Upper lobe of right lung (tissue), 1 donor: ENCODE data around the gene DLG2. TPM values are rescaled to one million over a fixed set of nuclear protein-coding genes. Genes with fewer than 3 reads are reported as not detected.

Source experiments
- ATAC-seq: fragments of 200-7000 bp; cut with Tn5 transposase; one replicate; pipeline ENCODE4 v1.9.1; 2020; ENCODE audit warnings: mild to moderate bottlenecking, moderate library complexity
- DNase-seq: peaks from one replicate; pipeline ENCODE4 v3.0.0-alpha.2; 2020
- H3K27ac ChIP-seq: fragments of 200-600 bp; one replicate; pipeline ENCODE4 v1.8.0; 2022
- H3K27me3 ChIP-seq: fragments of 200-600 bp; one replicate; pipeline ENCODE4 v1.8.0; 2022; ENCODE audit warnings: mild to moderate bottlenecking
- H3K36me3 ChIP-seq: fragments of 200-600 bp; one replicate; pipeline ENCODE4 v1.8.0; 2022
- H3K4me1 ChIP-seq: fragments of 200-600 bp; one replicate; pipeline ENCODE4 v1.8.0; 2022
- H3K4me3 ChIP-seq: fragments of 200-600 bp; one replicate; pipeline ENCODE4 v1.8.0; 2022; ENCODE audit warnings: mild to moderate bottlenecking
- H3K9me3 ChIP-seq: fragments of 200-600 bp; one replicate; pipeline ENCODE4 v1.8.0; 2022
- intact Hi-C: fragments of 100-400 bp; cut with DNase I; formaldehyde crosslinking; loops from one replicate; pipeline ENCODE4 v1.11.0; 2022
- total RNA-seq: library from RNA; stranded (reverse); fragmentation: NEBNext Ultra II Directional; extraction: Animal tissue kit (Norgen Biotek cat#: 25700); gene quantifications from one replicate; pipeline ENCODE4 v1.2.1, GENCODE V29; 2021
- TF ChIP-seq, protein P1 (sequence below): fragments of 200-600 bp; IDR thresholded peaks from one replicate; pipeline ENCODE4 v1.8.0; 2022; ENCODE audit warnings: antibody characterized with exemption
- donor health status: DM: no; HTN: yes; CAD: no; lungs with severe emphysema.

The DLG2 gene
- total RNA-seq, 1 donor from 2014 or later = 9.7 TPM

DNA sequence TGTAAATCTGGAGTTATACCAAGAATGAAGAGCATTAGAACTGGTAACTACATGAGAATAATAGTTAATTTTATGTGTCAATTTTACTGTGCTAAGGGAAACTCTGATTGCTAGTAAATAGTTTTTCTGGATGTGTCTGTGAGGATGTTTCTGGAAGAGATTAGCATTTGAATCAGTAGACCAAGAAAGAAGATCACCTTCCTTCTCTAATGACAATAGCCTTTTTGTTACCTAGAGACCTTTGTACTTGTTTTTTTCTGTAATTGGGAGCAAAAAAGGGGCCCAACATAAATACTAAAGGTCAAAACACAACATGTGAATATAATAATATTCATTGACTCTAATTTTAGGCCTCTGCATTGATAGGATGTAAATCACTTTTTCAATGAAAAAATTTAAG lies 100.6 kb downstream of the DLG2 start:
- ATAC-seq (no peak), DNase-seq (no peak)

DNA sequence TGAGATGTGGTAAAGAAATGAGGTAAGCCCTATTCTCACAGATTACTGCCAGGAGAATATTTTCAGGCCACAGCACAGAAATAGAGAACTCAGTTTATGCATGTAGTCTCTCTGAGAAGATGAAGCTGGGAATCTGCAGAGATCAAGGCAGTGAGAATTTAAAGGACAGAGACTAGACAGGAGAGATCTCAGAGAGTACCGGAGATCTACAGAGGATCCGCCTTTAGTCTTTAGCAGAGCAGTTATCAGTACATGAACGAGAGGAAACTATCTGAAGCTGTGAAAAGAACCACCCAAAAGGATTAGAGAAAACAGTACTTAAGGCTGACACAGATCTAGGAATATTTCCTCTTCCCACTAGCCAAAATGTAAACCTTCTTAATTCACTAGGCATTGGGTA lies 101.5 kb downstream of the DLG2 start:
- H3K9me3 ChIP-seq = no peaks in the 10 kb centered on the region
- ATAC-seq (no peak), DNase-seq (no peak)
- TF ChIP-seq, protein P1, sequence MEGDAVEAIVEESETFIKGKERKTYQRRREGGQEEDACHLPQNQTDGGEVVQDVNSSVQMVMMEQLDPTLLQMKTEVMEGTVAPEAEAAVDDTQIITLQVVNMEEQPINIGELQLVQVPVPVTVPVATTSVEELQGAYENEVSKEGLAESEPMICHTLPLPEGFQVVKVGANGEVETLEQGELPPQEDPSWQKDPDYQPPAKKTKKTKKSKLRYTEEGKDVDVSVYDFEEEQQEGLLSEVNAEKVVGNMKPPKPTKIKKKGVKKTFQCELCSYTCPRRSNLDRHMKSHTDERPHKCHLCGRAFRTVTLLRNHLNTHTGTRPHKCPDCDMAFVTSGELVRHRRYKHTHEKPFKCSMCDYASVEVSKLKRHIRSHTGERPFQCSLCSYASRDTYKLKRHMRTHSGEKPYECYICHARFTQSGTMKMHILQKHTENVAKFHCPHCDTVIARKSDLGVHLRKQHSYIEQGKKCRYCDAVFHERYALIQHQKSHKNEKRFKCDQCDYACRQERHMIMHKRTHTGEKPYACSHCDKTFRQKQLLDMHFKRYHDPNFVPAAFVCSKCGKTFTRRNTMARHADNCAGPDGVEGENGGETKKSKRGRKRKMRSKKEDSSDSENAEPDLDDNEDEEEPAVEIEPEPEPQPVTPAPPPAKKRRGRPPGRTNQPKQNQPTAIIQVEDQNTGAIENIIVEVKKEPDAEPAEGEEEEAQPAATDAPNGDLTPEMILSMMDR = no peak
- H3K36me3 ChIP-seq = no peaks in the 10 kb centered on the region
- H3K4me1 ChIP-seq = no peaks in the 10 kb centered on the region
- intact Hi-C loops = no loop called here
- H3K27me3 ChIP-seq = no peaks in the 10 kb centered on the region
- no peak overlapping the region for H3K4me3 ChIP-seq
- no peak overlapping the region for H3K27ac ChIP-seq

More for the DNA sequence above, 100.6 kb downstream of the DLG2 start:
- no peaks in the 10 kb centered on the region for H3K36me3 ChIP-seq
- H3K27me3 ChIP-seq = no peaks in the 10 kb centered on the region
- no peaks in the 10 kb centered on the region for H3K4me1 ChIP-seq
- TF ChIP-seq, protein P1 = no peak
- no peak overlapping the region for H3K27ac ChIP-seq
- intact Hi-C loops = no loop called here
- no peaks in the 10 kb centered on the region for H3K9me3 ChIP-seq
- no peak overlapping the region for H3K4me3 ChIP-seq

DNA sequence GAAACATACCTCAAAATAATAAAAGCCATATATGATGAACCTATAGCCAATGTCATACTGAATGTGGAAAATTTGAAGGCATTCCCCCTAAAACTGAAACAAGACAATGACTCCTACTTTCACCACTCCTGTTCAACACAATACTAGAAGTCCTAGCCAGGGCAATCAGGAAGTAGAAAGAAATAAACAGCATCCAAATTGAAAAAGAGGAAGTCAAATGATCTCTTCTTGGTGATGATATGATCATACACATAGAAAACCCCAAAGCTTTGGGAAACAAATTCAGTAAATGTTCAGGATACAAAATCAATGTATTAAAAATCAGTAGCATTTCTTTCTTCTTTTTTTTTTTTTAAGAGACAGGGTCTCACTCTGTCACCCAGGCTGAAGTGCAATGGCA lies 109.9 kb downstream of the DLG2 start:
- no peak for DNase-seq
- TF ChIP-seq, protein P1 = no peak

DNA sequence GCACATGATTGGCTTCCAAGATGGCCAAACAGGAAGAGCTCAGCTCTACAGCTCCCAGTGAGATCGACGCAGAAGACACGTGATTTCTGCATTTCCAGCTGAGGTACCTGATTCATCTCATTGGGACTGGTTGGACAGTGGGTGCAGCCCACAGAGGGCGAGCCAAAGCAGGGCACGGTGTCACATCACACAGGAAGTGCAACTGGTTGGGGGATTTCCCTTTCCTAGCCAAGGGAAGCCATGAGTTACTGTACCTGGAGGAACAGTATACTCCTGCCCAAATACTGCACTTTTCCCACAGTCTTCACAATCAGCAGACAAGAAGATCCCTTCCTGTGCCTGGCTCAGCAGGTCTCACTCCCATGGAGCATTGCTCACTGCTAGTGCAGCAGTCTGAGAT lies 131.2 kb downstream of the DLG2 start:
- ATAC-seq (no peak), DNase-seq (no peak)
- H3K4me1 ChIP-seq = no peaks in the 10 kb centered on the region
- no peak overlapping the region for H3K4me3 ChIP-seq
- H3K36me3 ChIP-seq = no peaks in the 10 kb centered on the region
- TF ChIP-seq, protein P1 = no peak
- no peak overlapping the region for H3K27ac ChIP-seq
- intact Hi-C loops = no loop called here
- H3K27me3 ChIP-seq = no peaks in the 10 kb centered on the region
- no peaks in the 10 kb centered on the region for H3K9me3 ChIP-seq

More for the DNA sequence above, 109.9 kb downstream of the DLG2 start:
- H3K4me3 ChIP-seq = no peak overlapping the region
- H3K36me3 ChIP-seq = no peaks in the 10 kb centered on the region
- intact Hi-C loops = no loop called here
- H3K4me1 ChIP-seq = no peaks in the 10 kb centered on the region
- no peak for ATAC-seq
- H3K27ac ChIP-seq = no peak overlapping the region
- H3K9me3 ChIP-seq = no peaks in the 10 kb centered on the region
- H3K27me3 ChIP-seq = no peaks in the 10 kb centered on the region

DNA sequence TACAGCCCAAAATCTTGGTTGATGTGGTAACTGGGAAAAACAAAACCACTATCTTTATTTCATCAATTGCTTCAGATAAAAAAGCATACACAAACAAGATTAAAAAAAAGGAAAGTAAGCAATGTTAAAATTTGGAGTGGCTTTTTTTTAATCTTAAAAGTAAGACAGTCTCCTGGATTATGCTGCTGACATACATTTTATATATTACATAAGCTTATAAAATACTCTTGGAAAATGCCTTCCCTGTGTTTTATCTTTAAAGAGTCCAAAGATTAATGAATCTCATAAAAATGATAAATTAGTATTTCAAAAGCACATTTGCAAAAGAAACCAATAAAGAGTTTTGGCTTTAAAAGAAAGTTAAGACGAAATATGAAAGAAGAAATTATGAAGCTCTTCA lies 132.7 kb downstream of the DLG2 start:
- H3K4me3 ChIP-seq = no peak overlapping the region

More for the DNA sequence above, 132.7 kb downstream of the DLG2 start:
- no peak for ATAC-seq
- H3K36me3 ChIP-seq = no peaks in the 10 kb centered on the region
- no peaks in the 10 kb centered on the region for H3K4me1 ChIP-seq
- TF ChIP-seq, protein P1 = no peak
- no peak for DNase-seq
- H3K27me3 ChIP-seq = no peaks in the 10 kb centered on the region
- no peaks in the 10 kb centered on the region for H3K9me3 ChIP-seq
- H3K27ac ChIP-seq = no peak overlapping the region
- intact Hi-C loops = no loop called here
